GM12873 (cell line): ENCODE measurements around the gene FTCDNL1.

Experiments used
- CTCF ChIP-seq: IDR thresholded peaks from 2 replicates; pipeline ENCODE4 v1.5.1; 2012; ENCODE audit warnings: low read depth, mild to moderate bottlenecking, moderate library complexity, low read length, control low read depth; ENCODE audit not compliant: insufficient read depth; ENCODE audit errors: missing control alignments

FTCDNL1 gene

DNA sequence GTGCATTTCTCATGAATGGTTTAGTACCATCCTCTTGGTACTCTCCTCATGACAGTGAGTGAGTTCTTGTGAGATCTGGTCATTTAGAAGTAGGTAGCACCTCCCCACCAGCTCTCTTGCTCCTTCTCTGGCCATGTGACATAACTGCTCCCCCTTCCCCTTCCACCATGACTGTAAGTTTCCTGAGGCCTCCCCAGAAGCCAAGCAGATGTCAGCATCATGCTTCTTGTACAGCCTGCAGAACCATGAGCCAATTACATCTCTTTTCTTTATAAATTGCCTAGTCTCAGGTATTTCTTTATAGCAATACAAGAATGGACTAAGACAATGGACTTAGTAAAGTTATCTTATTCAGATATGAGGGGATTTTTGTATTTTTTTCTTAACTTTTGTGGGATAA, 43.0 kb downstream of the FTCDNL1 start:
- no peak for TF ChIP-seq CTCF

GRCh38 chr2:199806179-199806578, 44.8 kb downstream of the FTCDNL1 start:
- no peak for TF ChIP-seq CTCF

GRCh38 chr2:199804831-199805230, 46.2 kb downstream of the FTCDNL1 start:
- no peak for TF ChIP-seq CTCF

DNA sequence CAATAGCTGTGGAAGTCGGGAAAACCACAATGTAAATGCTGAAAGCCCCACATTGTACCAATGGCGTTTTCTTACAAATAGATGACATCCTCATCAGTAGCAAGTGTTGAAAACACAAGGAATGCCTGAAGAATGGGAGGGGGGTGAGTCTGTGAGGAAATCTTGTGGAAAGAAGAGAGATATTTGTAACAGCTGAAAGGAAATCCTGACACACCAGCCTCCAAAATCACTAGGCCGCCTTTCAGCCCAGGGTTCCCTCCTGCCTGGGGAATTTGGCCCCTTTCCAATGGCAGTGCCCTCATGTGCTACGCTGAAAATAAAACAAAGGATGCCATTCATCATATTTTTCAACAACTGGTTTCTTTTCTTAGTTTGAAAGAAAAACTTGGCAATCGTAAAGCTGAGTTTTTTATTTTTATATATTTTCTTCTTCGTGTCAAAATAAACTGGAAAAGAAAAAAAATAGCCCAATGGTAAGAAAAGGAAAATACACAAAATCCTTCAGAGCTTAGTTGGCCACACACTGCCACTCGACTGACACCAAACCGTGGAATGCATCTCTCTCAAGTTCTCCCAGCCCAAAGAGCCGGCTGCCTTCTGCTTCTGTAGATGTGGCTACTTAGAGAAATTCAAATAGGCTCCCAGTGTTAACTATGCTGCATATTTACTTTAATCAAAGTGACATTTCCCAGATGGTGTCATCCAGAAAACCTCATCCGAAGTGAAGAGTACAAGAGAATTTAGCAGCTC, 52.0 kb downstream of the FTCDNL1 start:
- TF ChIP-seq CTCF, result no peak

DNA sequence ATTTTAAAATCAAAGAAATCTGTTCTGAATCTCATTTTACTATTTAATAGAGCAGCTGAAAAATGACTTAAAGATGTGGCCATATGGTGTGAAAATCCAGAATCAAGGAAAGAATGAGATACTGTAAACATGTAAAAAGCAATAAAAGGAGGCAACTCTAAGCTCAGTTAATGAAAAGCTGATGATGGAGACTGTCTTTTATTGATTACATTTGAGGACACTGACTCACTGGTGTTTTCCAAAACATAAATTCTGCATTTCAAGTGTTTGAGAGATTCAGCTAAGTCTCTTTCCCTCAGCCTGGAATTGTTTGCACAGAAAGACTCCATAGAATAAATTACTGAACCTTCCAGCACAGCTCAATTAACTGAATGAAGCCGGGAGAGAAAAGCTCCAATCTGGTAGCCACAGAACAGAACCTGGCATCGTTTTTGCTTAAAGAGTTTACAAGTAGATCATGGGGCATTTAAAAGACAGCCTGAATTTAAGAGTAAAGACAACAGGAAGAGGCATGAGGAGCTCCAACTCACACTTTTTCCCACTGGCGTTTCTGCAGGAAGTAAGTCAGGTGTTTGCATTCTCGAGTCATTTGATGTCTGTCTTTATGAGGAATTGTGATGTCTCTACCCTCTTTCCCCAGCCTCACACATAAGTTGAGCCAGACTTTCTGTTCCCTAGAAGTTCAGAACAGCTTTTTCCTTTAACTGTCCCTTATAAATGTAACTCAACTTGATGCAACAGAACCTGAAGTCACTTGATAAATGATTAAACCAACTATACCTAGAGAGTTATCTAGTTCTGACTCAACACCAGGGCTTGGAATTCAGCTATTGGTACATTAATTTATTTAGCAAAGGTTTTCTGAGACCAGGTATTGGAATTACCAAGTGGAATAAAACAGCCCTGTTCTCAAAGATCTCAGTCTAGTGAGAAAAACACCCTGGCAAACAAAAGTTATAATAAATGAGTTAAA, 53.3 kb downstream of the FTCDNL1 start:
- no peak for TF ChIP-seq CTCF

DNA sequence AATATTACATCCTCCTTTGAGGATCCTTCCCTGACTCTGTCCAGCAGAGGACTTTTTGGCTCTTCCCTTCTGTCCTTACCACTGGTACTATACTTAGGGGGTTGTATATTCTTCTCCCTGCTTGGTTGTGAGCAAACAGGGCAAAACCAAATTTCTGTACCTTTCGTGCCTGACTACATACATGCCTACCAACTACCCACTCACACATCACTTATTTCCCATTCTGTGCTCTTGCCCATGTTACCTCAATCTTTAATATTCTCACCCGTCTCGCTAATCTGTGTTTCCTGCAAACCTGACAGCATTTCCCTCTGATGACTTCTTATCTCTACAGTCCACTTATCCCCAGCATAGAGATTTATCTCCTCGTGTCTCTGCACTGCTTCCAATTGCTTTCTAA, 58.6 kb downstream of the FTCDNL1 start:
- no peak for TF ChIP-seq CTCF

DNA sequence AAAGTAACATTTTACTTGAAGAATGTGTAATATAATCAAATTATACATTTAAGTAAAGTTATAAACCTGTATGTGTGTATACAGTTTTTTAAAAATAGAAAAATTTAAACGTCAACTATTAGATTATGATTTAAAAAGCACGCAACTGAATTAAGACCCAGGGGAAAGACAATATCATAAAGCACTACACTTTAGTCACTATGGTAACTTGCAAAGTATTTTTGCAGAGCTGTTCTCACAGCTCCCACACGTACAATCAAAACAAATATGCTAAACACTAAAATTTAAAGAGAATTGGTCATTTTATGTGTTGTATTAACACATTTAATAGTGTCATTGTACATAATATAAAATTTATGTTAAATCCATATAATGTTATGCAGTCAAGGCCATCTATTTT, 59.7 kb downstream of the FTCDNL1 start:
- TF ChIP-seq CTCF, result no peak
